ENCODE measurements around the gene SETBP1. TPM values are rescaled to one million over a fixed set of nuclear protein-coding genes. Genes with fewer than 3 reads are reported as not detected.

SETBP1 gene
- total and polyA plus RNA-seq, 2 of the 13 experiments (the other 11 are each of a cell fraction or from before 2014, with no cell fraction given): 0.18 to 0.65 TPM

- TF ChIP-seq, protein P1, sequence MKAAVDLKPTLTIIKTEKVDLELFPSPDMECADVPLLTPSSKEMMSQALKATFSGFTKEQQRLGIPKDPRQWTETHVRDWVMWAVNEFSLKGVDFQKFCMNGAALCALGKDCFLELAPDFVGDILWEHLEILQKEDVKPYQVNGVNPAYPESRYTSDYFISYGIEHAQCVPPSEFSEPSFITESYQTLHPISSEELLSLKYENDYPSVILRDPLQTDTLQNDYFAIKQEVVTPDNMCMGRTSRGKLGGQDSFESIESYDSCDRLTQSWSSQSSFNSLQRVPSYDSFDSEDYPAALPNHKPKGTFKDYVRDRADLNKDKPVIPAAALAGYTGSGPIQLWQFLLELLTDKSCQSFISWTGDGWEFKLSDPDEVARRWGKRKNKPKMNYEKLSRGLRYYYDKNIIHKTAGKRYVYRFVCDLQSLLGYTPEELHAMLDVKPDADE (CRISPR knock-in tag; IDR thresholded peaks at IDR 0.05): no peak
- TF ChIP-seq BCL6 (CRISPR knock-in tag; IDR thresholded peaks at IDR 0.05) (peak; percentile 47), ONECUT2 (CRISPR knock-in tag; IDR thresholded peaks at IDR 0.05) (no peak), AGO1 (IDR thresholded peaks at IDR 0.05; ENCODE audit: low read depth, low read length, poor library complexity, severe bottlenecking) (no peak), SETDB1 (CRISPR knock-in tag; IDR thresholded peaks at IDR 0.05; ENCODE audit: borderline replicate concordance) (no peak), ZNF878 (CRISPR knock-in tag; IDR thresholded peaks at IDR 0.05) (no peak), RFX3 (CRISPR knock-in tag; IDR thresholded peaks at IDR 0.05) (no peak), NCOR1 (IDR thresholded peaks at IDR 0.05; ENCODE audit: borderline replicate concordance, low read length) (peak; percentile 52; the same call in 1 of the 2 replicates), NRL (CRISPR knock-in tag; IDR thresholded peaks at IDR 0.05; ENCODE audit: borderline replicate concordance) (no peak), ZNF484 (CRISPR knock-in tag; IDR thresholded peaks at IDR 0.05; ENCODE audit: borderline replicate concordance, low read depth) (no peak), CC2D1A (CRISPR knock-in tag; IDR thresholded peaks at IDR 0.05) (no peak), ZNF672 (CRISPR knock-in tag; IDR thresholded peaks at IDR 0.05) (no peak), ZNF317 (CRISPR knock-in tag; IDR thresholded peaks at IDR 0.05) (no peak)
- TF ChIP-seq, protein P2, sequence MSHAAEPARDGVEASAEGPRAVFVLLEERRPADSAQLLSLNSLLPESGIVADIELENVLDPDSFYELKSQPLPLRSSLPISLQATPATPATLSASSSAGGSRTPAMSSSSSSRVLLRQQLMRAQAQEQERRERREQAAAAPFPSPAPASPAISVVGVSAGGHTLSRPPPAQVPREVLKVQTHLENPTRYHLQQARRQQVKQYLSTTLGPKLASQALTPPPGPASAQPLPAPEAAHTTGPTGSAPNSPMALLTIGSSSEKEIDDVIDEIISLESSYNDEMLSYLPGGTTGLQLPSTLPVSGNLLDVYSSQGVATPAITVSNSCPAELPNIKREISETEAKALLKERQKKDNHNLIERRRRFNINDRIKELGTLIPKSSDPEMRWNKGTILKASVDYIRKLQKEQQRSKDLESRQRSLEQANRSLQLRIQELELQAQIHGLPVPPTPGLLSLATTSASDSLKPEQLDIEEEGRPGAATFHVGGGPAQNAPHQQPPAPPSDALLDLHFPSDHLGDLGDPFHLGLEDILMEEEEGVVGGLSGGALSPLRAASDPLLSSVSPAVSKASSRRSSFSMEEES (CRISPR knock-in tag; IDR thresholded peaks at IDR 0.05): no peak
- TF ChIP-seq, protein P3, sequence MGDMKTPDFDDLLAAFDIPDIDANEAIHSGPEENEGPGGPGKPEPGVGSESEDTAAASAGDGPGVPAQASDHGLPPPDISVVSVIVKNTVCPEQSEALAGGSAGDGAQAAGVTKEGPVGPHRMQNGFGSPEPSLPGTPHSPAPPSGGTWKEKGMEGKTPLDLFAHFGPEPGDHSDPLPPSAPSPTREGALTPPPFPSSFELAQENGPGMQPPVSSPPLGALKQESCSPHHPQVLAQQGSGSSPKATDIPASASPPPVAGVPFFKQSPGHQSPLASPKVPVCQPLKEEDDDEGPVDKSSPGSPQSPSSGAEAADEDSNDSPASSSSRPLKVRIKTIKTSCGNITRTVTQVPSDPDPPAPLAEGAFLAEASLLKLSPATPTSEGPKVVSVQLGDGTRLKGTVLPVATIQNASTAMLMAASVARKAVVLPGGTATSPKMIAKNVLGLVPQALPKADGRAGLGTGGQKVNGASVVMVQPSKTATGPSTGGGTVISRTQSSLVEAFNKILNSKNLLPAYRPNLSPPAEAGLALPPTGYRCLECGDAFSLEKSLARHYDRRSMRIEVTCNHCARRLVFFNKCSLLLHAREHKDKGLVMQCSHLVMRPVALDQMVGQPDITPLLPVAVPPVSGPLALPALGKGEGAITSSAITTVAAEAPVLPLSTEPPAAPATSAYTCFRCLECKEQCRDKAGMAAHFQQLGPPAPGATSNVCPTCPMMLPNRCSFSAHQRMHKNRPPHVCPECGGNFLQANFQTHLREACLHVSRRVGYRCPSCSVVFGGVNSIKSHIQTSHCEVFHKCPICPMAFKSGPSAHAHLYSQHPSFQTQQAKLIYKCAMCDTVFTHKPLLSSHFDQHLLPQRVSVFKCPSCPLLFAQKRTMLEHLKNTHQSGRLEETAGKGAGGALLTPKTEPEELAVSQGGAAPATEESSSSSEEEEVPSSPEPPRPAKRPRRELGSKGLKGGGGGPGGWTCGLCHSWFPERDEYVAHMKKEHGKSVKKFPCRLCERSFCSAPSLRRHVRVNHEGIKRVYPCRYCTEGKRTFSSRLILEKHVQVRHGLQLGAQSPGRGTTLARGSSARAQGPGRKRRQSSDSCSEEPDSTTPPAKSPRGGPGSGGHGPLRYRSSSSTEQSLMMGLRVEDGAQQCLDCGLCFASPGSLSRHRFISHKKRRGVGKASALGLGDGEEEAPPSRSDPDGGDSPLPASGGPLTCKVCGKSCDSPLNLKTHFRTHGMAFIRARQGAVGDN (CRISPR knock-in tag; IDR thresholded peaks at IDR 0.05): peak; percentile 37
- TF ChIP-seq, protein P4, sequence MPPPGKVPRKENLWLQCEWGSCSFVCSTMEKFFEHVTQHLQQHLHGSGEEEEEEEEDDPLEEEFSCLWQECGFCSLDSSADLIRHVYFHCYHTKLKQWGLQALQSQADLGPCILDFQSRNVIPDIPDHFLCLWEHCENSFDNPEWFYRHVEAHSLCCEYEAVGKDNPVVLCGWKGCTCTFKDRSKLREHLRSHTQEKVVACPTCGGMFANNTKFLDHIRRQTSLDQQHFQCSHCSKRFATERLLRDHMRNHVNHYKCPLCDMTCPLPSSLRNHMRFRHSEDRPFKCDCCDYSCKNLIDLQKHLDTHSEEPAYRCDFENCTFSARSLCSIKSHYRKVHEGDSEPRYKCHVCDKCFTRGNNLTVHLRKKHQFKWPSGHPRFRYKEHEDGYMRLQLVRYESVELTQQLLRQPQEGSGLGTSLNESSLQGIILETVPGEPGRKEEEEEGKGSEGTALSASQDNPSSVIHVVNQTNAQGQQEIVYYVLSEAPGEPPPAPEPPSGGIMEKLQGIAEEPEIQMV (CRISPR knock-in tag; IDR thresholded peaks at IDR 0.05; ENCODE audit: low read depth): no peak
- TF ChIP-seq, protein P5, sequence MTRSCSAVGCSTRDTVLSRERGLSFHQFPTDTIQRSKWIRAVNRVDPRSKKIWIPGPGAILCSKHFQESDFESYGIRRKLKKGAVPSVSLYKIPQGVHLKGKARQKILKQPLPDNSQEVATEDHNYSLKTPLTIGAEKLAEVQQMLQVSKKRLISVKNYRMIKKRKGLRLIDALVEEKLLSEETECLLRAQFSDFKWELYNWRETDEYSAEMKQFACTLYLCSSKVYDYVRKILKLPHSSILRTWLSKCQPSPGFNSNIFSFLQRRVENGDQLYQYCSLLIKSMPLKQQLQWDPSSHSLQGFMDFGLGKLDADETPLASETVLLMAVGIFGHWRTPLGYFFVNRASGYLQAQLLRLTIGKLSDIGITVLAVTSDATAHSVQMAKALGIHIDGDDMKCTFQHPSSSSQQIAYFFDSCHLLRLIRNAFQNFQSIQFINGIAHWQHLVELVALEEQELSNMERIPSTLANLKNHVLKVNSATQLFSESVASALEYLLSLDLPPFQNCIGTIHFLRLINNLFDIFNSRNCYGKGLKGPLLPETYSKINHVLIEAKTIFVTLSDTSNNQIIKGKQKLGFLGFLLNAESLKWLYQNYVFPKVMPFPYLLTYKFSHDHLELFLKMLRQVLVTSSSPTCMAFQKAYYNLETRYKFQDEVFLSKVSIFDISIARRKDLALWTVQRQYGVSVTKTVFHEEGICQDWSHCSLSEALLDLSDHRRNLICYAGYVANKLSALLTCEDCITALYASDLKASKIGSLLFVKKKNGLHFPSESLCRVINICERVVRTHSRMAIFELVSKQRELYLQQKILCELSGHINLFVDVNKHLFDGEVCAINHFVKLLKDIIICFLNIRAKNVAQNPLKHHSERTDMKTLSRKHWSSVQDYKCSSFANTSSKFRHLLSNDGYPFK (CRISPR knock-in tag; IDR thresholded peaks at IDR 0.05; ENCODE audit: borderline replicate concordance): no peak
These were observed 91.5 kb downstream of the SETBP1 start (continued) for GRCh38 chr18:44771956-44772917.
